ENCODE data around the gene USP35.

- TF ChIP-seq CTCF (IDR thresholded peaks at IDR 0.05; ENCODE audit: low read length) (no peak), EZH2 (IDR thresholded peaks at IDR 0.05; ENCODE audit: borderline replicate concordance, low read length) (no peak)
Observed at GRCh38 chr11:78203184-78203583, 14.5 kb downstream of the USP35 start.
